Measurements from ENCODE around the gene SNX8. TPM values are rescaled to one million over a fixed set of nuclear protein-coding genes. Genes with fewer than 3 reads are reported as not detected.
A peak's percentile ranks its signal among the peaks of the same experiment; 100 is the strongest.

The SNX8 gene
- total RNA-seq, 2 experiments from 2014 or later = 12.1 to 42.0 TPM

DNA sequence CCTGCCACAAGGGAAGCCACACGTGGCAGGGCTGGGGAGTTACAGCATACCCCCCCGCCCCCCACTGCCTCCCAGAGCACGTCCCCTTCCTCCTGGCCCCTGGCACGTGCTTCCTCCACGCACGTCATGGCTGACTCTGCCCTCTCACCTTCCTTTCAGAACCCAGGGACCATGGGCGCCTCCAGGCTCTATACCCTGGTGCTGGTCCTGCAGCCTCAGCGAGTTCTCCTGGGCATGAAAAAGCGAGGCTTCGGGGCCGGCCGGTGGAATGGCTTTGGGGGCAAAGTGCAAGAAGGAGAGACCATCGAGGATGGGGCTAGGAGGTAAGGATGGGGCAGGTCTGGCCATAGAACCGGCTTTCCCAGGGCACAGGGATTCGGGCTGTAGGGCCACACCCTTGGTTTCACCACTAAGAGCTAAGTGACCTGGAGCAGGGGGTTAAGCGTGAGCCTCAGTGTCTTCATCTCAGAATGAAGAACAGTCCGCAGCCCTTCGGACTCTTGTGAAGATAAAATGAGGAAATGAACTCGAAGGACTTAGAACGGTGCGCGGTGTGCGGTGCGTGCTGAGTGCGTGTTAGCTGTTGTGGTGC is 69.7 kb downstream of the SNX8 start:
- Histone ChIP-seq H3K4me1 (ENCODE audit: insufficient read depth, low read length, poor library complexity, severe bottlenecking) (peaks cover 22% of the 10 kb centered on the region), H3K36me3 (ENCODE audit: insufficient read depth, low read length) (peaks cover 4% of the 10 kb centered on the region), H3K27ac (ENCODE audit: low read depth, low read length, poor library complexity, severe bottlenecking) (no peak overlapping the region), H3K79me2 (ENCODE audit: insufficient read depth, low read depth, low read length) (peaks cover 25% of the 10 kb centered on the region), H3K9me2 (ENCODE audit: insufficient read depth, low read length) (no peaks in the 10 kb centered on the region), H3K9me3 (ENCODE audit: low read length) (no peaks in the 10 kb centered on the region), H3K4me2 (ENCODE audit: low read length) (no peak overlapping the region; the same call in 1 of the 2 replicates), H2AFZ (ENCODE audit: low read length) (no peak overlapping the region), H3K4me3 (ENCODE audit: low read depth, low read length, poor library complexity, severe bottlenecking) (no peak overlapping the region), H4K20me1 (ENCODE audit: insufficient read depth, low read length) (0 out of 2 replicates have a peak, but pooled peaks cover 5% of the 10 kb centered on the region)
- TF ChIP-seq CTCF (conservative IDR thresholded peaks at IDR 0.05; ENCODE audit: low read length) (no peak), EZH2phosphoT487 (IDR thresholded peaks at IDR 0.05; ENCODE audit: borderline replicate concordance, low read depth, low read length) (no peak)
- ChIA-PET CTCF (ENCODE audit: unreplicated experiment) (no interaction called here), POLR2A (interaction anchor here (0.6 kb wide), 1 partner anchor 310 kb away, joined by 3 read pairs; no protein-coding TSS in a partner anchor)
- intact Hi-C loops (cut with micrococcal nuclease; ENCODE audit: unreplicated experiment) = loop anchor here (5.0 kb wide), 1 partner anchor 63 kb away; no protein-coding TSS in a partner anchor
- no peak for DNase-seq (ENCODE audit: low spot score)
- no TSS peak for BruUV-seq (replicated peaks)

- Histone ChIP-seq H3K4me1 (ENCODE audit: insufficient read depth, low read length, poor library complexity, severe bottlenecking) (peaks cover 24% of the 10 kb centered on the region), H3K79me2 (ENCODE audit: insufficient read depth, low read depth, low read length) (peaks cover 28% of the 10 kb centered on the region), H3K27ac (ENCODE audit: low read depth, low read length, poor library complexity, severe bottlenecking) (no peak overlapping the region), H3K9me3 (ENCODE audit: low read length) (no peaks in the 10 kb centered on the region), H4K20me1 (ENCODE audit: insufficient read depth, low read length) (0 out of 2 replicates have a peak, but pooled peaks cover 5% of the 10 kb centered on the region), H3K4me2 (ENCODE audit: low read length) (peak overlapping the region; percentile 86), H3K9me2 (ENCODE audit: insufficient read depth, low read length) (no peaks in the 10 kb centered on the region), H2AFZ (ENCODE audit: low read length) (no peak overlapping the region), H3K36me3 (ENCODE audit: insufficient read depth, low read length) (peaks cover 11% of the 10 kb centered on the region), H3K4me3 (ENCODE audit: low read depth, low read length, poor library complexity, severe bottlenecking) (peak overlapping the region; percentile 99)
- POLR2A ChIA-PET = no interaction called here
- intact Hi-C loops (cut with micrococcal nuclease; ENCODE audit: unreplicated experiment) = loop anchor here (1.0 to 5.0 kb wide), 2 partner anchors 64 to 105 kb away; no protein-coding TSS in a partner anchor
- CTCF ChIA-PET (ENCODE audit: unreplicated experiment) = no interaction called here
- TF ChIP-seq EZH2phosphoT487 (IDR thresholded peaks at IDR 0.05; ENCODE audit: borderline replicate concordance, low read depth, low read length) = no peak
- DNase-seq (ENCODE audit: low spot score) = no peak
- no TSS peak for BruUV-seq (replicated peaks)
These were observed 70.8 kb downstream of the SNX8 start for GRCh38 chr7:2243458-2243857.

GRCh38 chr7:2242541-2243429 is 71.5 kb downstream of the SNX8 start:
- Histone ChIP-seq H3K9me3 (ENCODE audit: low read length) (no peaks in the 10 kb centered on the region), H3K4me2 (ENCODE audit: low read length) (peak overlapping the region; percentile 86), H3K4me3 (ENCODE audit: low read depth, low read length, poor library complexity, severe bottlenecking) (peak overlapping the region; percentile 99), H3K79me2 (ENCODE audit: insufficient read depth, low read depth, low read length) (peaks cover 28% of the 10 kb centered on the region), H3K27ac (ENCODE audit: low read depth, low read length, poor library complexity, severe bottlenecking) (peak overlapping the region; percentile 65), H3K4me1 (ENCODE audit: insufficient read depth, low read length, poor library complexity, severe bottlenecking) (peaks cover 30% of the 10 kb centered on the region), H3K36me3 (ENCODE audit: insufficient read depth, low read length) (peaks cover 18% of the 10 kb centered on the region), H4K20me1 (ENCODE audit: insufficient read depth, low read length) (0 out of 2 replicates have a peak, but pooled peaks cover 5% of the 10 kb centered on the region), H3K9me2 (ENCODE audit: insufficient read depth, low read length) (no peaks in the 10 kb centered on the region), H2AFZ (ENCODE audit: low read length) (peak overlapping the region; percentile 49; the same call in 1 of the 2 replicates)
- ChIA-PET POLR2A (interaction anchor here (1.2 to 1.3 kb wide), 2 partner anchors 67 to 157 kb away, joined by 3 to 4 read pairs; no protein-coding TSS in a partner anchor), CTCF (ENCODE audit: unreplicated experiment) (interaction anchor here (1.1 kb wide), 1 partner anchor 105 kb away, joined by 3 read pairs; no protein-coding TSS in a partner anchor)
- DNase-seq (ENCODE audit: low spot score) = peak; percentile 59
- TSS peak; percentile 61 for BruUV-seq (replicated peaks)
- intact Hi-C loops (cut with micrococcal nuclease; ENCODE audit: unreplicated experiment) = loop anchor here (1.0 to 5.0 kb wide), 2 partner anchors 65 to 106 kb away; no protein-coding TSS in a partner anchor
- TF ChIP-seq CTCF (conservative IDR thresholded peaks at IDR 0.05; ENCODE audit: low read length) (no peak), EZH2phosphoT487 (IDR thresholded peaks at IDR 0.05; ENCODE audit: borderline replicate concordance, low read depth, low read length) (no peak)

Data from OCI-LY7 (cell line).